Brain microvascular endothelial cell (primary cell): ENCODE measurements around the gene HMGB4.

ENCODE experiments used
- DNase-seq: peaks from one replicate; pipeline ENCODE4 v3.0.0-alpha.2; 2020
- H3K27ac ChIP-seq: fragments of 250-450 bp; sonication (Bioruptor Pico); 2 replicates; pipeline ENCODE4 v1.5.1; 2020; ENCODE audit warnings: mild to moderate bottlenecking, moderate library complexity
- H3K27me3 ChIP-seq: fragments of 250-450 bp; sonication (Bioruptor Pico); replicated peaks from 2 replicates; pipeline ENCODE4 v1.5.1; 2020; ENCODE audit warnings: mild to moderate bottlenecking
- H3K36me3 ChIP-seq: fragments of 250-450 bp; sonication (Bioruptor Pico); replicated peaks from 2 replicates; pipeline ENCODE4 v1.5.1; 2020; ENCODE audit warnings: mild to moderate bottlenecking
- H3K4me3 ChIP-seq: 2 replicates; pipeline ENCODE4 v1.5.1; 2011; ENCODE audit warnings: low read depth, mild to moderate bottlenecking, control low read depth, low read length, moderate library complexity
- in situ Hi-C: cut with HindIII; loops from 2 replicates; pipeline ENCODE4 v1.10.0; 2017; ENCODE audit warnings: low sequenced_read_pairs, low pct_ligation_motif_present
- TF ChIP-seq, protein P1 (sequence below): IDR thresholded peaks from 2 replicates; pipeline ENCODE4 v1.5.1; 2011; ENCODE audit warnings: low read depth, mild to moderate bottlenecking, moderate library complexity, low read length, control low read depth, inconsistent platforms; ENCODE audit errors: missing control alignments

The HMGB4 gene

DNA sequence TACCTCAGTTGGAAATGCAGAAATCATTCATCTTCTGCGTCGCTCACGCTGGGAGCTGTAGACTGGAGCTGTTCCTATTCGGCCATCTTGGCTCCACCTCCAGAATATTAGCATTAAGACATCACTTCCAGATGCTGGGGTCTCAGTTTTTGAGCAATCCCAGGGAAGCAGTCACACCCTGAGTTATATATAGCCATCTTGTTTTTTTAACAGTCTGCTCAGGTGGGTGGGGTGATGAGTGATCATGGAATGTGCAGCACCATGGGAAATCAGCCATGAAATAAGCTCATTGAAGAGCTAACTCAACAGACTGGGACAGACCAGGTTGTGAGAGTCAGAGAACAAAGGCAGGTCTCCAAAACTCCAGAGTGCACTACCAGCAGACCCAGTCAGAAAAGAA lies 27.0 kb upstream of the HMGB4 start:
- no peak for DNase-seq
- TF ChIP-seq, protein P1, sequence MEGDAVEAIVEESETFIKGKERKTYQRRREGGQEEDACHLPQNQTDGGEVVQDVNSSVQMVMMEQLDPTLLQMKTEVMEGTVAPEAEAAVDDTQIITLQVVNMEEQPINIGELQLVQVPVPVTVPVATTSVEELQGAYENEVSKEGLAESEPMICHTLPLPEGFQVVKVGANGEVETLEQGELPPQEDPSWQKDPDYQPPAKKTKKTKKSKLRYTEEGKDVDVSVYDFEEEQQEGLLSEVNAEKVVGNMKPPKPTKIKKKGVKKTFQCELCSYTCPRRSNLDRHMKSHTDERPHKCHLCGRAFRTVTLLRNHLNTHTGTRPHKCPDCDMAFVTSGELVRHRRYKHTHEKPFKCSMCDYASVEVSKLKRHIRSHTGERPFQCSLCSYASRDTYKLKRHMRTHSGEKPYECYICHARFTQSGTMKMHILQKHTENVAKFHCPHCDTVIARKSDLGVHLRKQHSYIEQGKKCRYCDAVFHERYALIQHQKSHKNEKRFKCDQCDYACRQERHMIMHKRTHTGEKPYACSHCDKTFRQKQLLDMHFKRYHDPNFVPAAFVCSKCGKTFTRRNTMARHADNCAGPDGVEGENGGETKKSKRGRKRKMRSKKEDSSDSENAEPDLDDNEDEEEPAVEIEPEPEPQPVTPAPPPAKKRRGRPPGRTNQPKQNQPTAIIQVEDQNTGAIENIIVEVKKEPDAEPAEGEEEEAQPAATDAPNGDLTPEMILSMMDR = no peak
- no peak overlapping the region for H3K27ac ChIP-seq
- in situ Hi-C loops = no loop called here
- H3K36me3 ChIP-seq = no peaks in the 10 kb centered on the region
- H3K27me3 ChIP-seq = no peaks in the 10 kb centered on the region
- H3K4me3 ChIP-seq = no peak overlapping the region

- TF ChIP-seq, protein P1 = no peak
- no peak for DNase-seq
Measured at GRCh38 chr1:33837635-33838034, 26.2 kb upstream of the HMGB4 start.

GRCh38 chr1:33841494-33841893 lies 22.4 kb upstream of the HMGB4 start:
- H3K27me3 ChIP-seq = no peaks in the 10 kb centered on the region
- in situ Hi-C loops = no loop called here
- no peak overlapping the region for H3K27ac ChIP-seq
- no peak for DNase-seq
- H3K4me3 ChIP-seq = no peak overlapping the region
- TF ChIP-seq, protein P1 = no peak
- no peaks in the 10 kb centered on the region for H3K36me3 ChIP-seq

More at GRCh38 chr1:33837635-33838034, 26.2 kb upstream of the HMGB4 start:
- Histone ChIP-seq H3K4me3 (no peak overlapping the region), H3K27me3 (no peaks in the 10 kb centered on the region), H3K36me3 (no peaks in the 10 kb centered on the region), H3K27ac (no peak overlapping the region)
- in situ Hi-C loops = no loop called here

DNA sequence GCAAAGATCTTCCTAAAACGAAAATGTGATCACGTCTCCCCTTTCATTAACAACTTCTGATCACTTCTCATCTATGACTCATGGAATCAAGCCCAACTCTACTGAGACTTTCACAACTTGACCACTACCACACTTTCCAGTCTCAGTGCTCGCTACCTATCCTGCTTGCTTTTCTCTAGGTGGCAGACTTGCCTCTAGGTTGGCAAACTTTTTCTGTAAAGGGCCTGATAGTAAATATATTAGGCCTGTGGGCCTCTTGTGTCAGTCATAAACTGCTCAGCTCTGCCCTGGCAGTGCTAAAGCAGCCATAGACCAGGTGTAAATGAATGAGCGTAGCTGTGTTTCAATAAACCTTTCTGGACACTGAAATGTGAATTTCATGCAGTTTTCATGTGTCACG lies 21.5 kb upstream of the HMGB4 start:
- in situ Hi-C loops = no loop called here
- no peak overlapping the region for H3K4me3 ChIP-seq

GRCh38 chr1:33844166-33844565 lies 19.7 kb upstream of the HMGB4 start:
- Histone ChIP-seq H3K4me3 (no peak overlapping the region), H3K36me3 (no peaks in the 10 kb centered on the region), H3K27me3 (no peaks in the 10 kb centered on the region), H3K27ac (no peak overlapping the region)
- TF ChIP-seq, protein P1 = no peak
- in situ Hi-C loops = no loop called here
- DNase-seq = no peak

More for the DNA sequence above, 21.5 kb upstream of the HMGB4 start:
- no peak overlapping the region for H3K27ac ChIP-seq
- no peak for DNase-seq
- TF ChIP-seq, protein P1 = no peak
- no peaks in the 10 kb centered on the region for H3K27me3 ChIP-seq
- no peaks in the 10 kb centered on the region for H3K36me3 ChIP-seq

DNA sequence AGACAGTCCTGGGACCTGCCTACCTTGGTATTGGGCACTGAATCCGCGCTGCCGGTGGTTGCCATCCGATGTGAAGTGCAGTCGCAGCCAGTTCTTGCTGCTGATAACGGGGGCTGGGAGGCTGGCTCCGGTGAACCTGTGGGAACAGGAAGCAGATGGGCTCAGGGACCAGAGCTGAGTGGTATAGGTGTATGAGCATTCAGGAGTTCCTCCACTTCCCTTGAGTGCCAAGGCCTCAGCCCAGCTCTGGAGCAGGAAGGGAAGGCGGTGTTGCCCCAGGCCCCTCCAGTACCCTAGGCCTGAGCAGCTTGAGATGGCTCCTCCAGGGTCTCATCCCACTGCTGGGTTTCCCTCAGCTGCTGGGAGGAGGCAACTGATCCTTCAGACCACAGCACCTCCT lies 17.0 kb upstream of the HMGB4 start:
- no peaks in the 10 kb centered on the region for H3K27me3 ChIP-seq
- in situ Hi-C loops = no loop called here
- H3K27ac ChIP-seq = no peak overlapping the region
- no peaks in the 10 kb centered on the region for H3K36me3 ChIP-seq
- no peak overlapping the region for H3K4me3 ChIP-seq
- TF ChIP-seq, protein P1 = no peak
- no peak for DNase-seq
